GM12865 (cell line): ENCODE data around the gene MARF1.

ENCODE experiments used
- DNase-seq: peaks from one replicate; pipeline ENCODE4 v3.0.0; 2010; ENCODE audit warnings: low read depth
- H3K4me3 ChIP-seq: 2 replicates; pipeline ENCODE4 v1.5.1; 2011; ENCODE audit warnings: mild to moderate bottlenecking, low read depth, low read length, control low read depth
- TF ChIP-seq, protein P1 (sequence below): IDR thresholded peaks from 2 replicates; pipeline ENCODE4 v1.5.1; 2011; ENCODE audit warnings: low read length, control low read depth, low read depth, inconsistent platforms; ENCODE audit not compliant: insufficient read depth; ENCODE audit errors: missing control alignments

MARF1 gene

DNA sequence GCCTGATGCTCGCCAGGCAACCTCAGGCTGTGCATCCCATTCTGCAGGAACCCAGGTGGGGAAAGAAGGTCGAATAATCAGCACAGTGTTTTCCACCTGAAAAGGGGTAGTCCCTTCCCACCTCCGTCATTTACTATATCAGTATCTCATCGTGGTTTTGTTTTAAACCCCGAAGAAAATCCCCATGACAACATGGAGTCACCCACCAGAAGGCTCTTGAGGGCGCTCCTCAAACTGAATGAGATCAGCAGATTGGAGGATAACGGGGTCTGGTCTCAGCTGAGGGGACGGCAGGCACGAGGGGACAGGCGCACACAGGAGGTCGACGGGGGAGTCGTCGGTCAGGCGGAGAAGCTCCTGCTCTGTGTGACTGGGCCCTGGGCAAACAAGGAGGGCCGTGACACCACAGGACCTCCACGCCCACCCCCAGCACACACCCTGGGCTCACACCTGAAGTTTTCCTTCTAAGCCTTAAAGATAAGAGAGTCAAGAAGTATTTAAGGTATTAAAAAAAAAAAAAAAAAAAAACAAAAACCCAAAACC lies 44.2 kb downstream of the MARF1 start:
- TF ChIP-seq, protein P1, sequence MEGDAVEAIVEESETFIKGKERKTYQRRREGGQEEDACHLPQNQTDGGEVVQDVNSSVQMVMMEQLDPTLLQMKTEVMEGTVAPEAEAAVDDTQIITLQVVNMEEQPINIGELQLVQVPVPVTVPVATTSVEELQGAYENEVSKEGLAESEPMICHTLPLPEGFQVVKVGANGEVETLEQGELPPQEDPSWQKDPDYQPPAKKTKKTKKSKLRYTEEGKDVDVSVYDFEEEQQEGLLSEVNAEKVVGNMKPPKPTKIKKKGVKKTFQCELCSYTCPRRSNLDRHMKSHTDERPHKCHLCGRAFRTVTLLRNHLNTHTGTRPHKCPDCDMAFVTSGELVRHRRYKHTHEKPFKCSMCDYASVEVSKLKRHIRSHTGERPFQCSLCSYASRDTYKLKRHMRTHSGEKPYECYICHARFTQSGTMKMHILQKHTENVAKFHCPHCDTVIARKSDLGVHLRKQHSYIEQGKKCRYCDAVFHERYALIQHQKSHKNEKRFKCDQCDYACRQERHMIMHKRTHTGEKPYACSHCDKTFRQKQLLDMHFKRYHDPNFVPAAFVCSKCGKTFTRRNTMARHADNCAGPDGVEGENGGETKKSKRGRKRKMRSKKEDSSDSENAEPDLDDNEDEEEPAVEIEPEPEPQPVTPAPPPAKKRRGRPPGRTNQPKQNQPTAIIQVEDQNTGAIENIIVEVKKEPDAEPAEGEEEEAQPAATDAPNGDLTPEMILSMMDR = no peak
- H3K4me3 ChIP-seq = no peak overlapping the region
- DNase-seq = no peak

DNA sequence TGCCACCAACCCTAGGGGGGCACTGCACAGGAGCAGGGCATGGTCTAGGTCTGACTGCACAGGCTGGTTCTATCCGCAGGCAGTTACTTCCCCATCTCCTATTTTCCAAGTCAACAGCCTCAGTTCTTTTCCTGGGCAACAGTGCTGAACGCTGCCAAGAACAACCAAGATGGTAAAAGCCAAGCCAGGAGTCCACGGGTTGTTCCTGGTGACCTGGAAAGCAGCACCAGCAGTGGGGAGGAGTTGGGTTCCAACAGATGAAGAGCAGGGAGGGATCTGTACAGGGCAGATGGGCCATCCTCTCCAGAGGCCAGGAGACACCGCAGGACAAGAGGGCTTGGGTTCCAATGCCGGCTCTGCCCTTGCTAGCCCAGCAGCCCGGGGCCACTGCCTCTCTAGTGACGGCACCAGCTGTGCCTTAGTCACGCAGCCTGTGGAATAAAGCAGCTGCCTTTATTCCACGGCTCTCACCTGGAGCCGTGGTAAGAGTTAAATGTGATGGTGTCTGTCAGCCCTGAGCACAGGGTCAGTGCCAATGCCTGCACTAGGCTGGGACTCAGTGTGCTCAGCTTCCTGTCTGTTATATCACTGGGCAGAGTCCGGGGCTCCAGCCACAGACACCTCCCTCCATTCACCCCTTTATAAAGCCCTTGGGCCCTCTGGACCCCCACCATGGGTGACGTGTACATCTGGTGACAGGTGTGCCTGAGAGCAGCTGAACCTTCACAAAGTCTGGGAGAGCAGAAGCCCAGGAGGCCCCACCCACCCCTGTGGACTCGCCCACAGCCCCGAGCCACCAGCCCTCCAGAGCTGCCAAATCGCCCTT lies 44.9 kb downstream of the MARF1 start:
- no peak overlapping the region for H3K4me3 ChIP-seq
- TF ChIP-seq, protein P1 = no peak
- DNase-seq = no peak

DNA sequence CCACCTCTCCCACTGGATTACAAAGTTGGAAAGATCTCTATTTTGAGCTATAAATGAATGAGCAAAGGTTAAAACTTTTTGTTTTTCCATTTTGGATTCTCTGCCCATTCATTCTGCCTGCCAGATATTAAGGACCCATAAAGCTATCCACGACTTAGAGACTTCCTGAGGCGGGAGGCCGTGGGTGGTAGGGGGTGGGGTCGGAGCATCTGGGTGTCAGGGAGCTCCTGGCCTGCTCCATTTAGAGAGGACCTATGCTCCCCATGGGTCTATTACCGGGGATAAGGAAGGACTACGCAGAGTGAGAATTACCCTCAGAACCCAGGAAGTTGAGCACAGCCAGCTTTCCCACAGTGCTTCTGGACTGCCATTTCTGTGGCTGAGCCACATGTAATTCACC lies 45.8 kb downstream of the MARF1 start:
- DNase-seq = no peak
- TF ChIP-seq, protein P1 = no peak
- no peak overlapping the region for H3K4me3 ChIP-seq

DNA sequence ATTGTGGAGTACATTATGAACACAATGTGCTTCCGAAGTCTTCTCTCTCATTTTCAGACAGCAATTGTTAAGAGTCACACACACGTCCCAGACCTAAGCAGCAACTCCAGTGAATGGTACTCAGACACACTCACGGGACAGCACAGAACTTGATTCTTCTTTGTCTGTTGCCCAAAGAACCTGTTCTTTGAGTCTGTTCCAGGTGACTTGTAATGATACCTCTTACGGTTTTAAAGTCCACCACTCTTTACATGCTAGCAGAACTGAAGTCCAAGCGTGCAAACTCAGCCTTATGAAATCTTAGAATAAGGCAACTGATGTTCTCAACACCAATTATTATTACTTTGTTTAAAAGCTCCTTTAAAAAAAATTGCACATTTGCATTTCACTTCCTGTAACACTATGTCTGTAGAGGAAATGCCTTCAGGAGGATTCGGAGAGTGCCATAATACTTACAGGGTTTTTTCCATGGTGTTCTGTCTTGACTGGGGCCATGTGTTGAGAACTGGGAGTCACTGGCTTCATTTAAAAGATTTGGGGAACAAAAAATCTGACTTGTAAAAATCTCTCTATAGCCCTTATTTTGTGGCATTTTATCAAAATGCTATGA lies 48.1 kb downstream of the MARF1 start:
- no peak overlapping the region for H3K4me3 ChIP-seq
- no peak for DNase-seq
- TF ChIP-seq, protein P1 = no peak

- TF ChIP-seq, protein P1 = no peak
- no peak overlapping the region for H3K4me3 ChIP-seq
- DNase-seq = no peak
These were observed 49.7 kb downstream of the MARF1 start for GRCh38 chr16:15593235-15593634.

- TF ChIP-seq, protein P1 = no peak
- no peak overlapping the region for H3K4me3 ChIP-seq
- no peak for DNase-seq
These were observed 50.6 kb downstream of the MARF1 start for GRCh38 chr16:15592324-15592723.
